IPS-20b (cell line): ENCODE data around the gene CLPTM1.
"Not testable (repeated sequence)": the region's sequence is repeated elsewhere in the genome, so short reads cannot be mapped to it uniquely, and the experiment has no call there.

Experiments used
- H3K27ac ChIP-seq: one replicate; pipeline ENCODE4 v1.5.1; 2013; ENCODE audit warnings: low read length
- H3K27me3 ChIP-seq: 2 replicates; pipeline ENCODE4 v1.6.1; 2013; ENCODE audit warnings: mild to moderate bottlenecking, low read length, inconsistent platforms; ENCODE audit not compliant: insufficient read depth
- H3K36me3 ChIP-seq: 2 replicates; pipeline ENCODE4 v1.6.1; 2013; ENCODE audit warnings: low read depth, mild to moderate bottlenecking, inconsistent platforms, low read length, moderate library complexity; ENCODE audit not compliant: insufficient read depth
- H3K4me1 ChIP-seq: 2 replicates; pipeline ENCODE4 v1.6.1; 2013; ENCODE audit warnings: mild to moderate bottlenecking, control low read depth, inconsistent platforms, low read length, moderate library complexity; ENCODE audit not compliant: insufficient read depth
- H3K4me3 ChIP-seq: 2 replicates; pipeline ENCODE4 v1.5.1; 2013; ENCODE audit warnings: mild to moderate bottlenecking, low read length, inconsistent platforms
- H3K9ac ChIP-seq: 2 replicates; pipeline ENCODE4 v1.6.1; 2013; ENCODE audit warnings: low read depth, mild to moderate bottlenecking, inconsistent platforms, low read length, moderate library complexity
- H3K9me3 ChIP-seq: 2 replicates; pipeline ENCODE4 v1.6.1; 2013; ENCODE audit warnings: mild to moderate bottlenecking, low read depth, low read length, inconsistent platforms; ENCODE audit not compliant: insufficient read depth

The CLPTM1 gene

DNA sequence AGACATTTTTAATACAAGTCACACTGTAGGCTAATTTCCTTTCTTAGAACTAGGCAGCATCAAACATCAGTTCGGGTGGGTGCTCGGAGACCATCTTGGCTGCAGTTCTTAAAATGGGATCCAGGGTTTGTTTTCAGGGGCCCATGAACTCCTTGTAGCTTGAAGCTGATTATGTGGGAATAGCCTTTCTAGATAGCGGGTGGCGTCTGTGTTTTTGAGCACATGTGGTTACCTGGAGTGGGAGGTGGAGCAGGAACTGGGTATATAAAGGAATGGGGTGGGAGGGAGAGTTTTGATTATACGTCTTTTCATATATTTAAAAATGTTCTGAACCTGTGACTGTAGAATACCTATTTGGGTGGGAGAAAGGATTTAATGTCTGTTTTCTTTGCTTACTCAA lies 12.9 kb downstream of the CLPTM1 start:
- H3K4me1 ChIP-seq = no peaks in the 10 kb centered on the region
- H3K36me3 ChIP-seq = peaks cover 38% of the 10 kb centered on the region
- no peaks in the 10 kb centered on the region for H3K9me3 ChIP-seq
- no peaks in the 10 kb centered on the region for H3K27me3 ChIP-seq
- no peak overlapping the region for H3K4me3 ChIP-seq
- no peak overlapping the region for H3K27ac ChIP-seq
- H3K9ac ChIP-seq = no peak overlapping the region

DNA sequence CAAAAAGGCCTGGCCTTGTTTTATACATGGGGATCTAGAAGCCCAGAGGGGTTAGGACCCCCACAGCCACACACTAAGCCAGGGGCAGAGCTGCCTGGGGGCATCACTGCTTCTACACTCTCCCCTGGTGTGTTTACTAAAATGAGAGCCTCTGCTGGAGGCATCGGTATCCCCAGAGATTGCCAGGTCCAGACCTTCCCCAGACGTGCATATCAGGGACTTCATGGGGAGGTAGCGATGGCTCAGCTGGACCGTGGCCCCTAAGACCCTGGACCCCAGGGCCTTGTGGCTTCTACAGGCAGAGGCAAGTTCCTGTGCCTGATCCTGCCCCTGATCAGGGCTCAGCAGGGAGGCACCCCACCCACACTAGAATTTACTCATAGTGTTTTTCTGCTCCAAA lies 13.5 kb downstream of the CLPTM1 start:
- no peaks in the 10 kb centered on the region for H3K4me1 ChIP-seq
- H3K36me3 ChIP-seq = peaks cover 43% of the 10 kb centered on the region
- no peak overlapping the region for H3K27ac ChIP-seq
- H3K27me3 ChIP-seq = no peaks in the 10 kb centered on the region
- H3K9ac ChIP-seq = no peak overlapping the region
- H3K4me3 ChIP-seq = no peak overlapping the region
- H3K9me3 ChIP-seq = no peaks in the 10 kb centered on the region

- H3K9ac ChIP-seq = no peak overlapping the region
- H3K4me3 ChIP-seq = no peak overlapping the region
- peaks cover 45% of the 10 kb centered on the region for H3K36me3 ChIP-seq
- no peaks in the 10 kb centered on the region for H3K27me3 ChIP-seq
- no peak overlapping the region for H3K27ac ChIP-seq
- no peaks in the 10 kb centered on the region for H3K4me1 ChIP-seq
- H3K9me3 ChIP-seq = no peaks in the 10 kb centered on the region
Measured at GRCh38 chr19:44969437-44969836, 14.3 kb downstream of the CLPTM1 start.

DNA sequence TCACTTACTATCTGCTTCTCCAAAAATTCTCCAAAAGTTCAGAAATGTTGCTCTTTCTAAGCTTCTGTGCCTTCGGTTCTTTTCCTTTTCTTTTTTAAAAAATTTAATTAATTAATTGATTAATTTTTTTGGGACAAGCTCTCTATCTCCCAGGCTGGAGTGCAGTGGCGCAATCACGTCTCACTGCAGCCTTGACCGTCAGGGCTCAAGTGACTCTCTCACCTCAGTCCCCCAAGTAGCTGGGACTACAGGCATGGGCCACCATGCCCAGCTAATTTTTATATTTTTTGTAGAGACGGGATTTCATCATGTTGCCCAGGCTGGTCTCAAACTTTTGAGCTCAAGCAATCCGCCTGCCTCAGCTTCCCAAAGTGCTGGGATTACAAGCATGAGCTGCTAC lies 16.3 kb downstream of the CLPTM1 start:
- not testable (repeated sequence) for H3K9ac ChIP-seq, H3K27me3 ChIP-seq, H3K4me1 ChIP-seq, H3K27ac ChIP-seq, H3K9me3 ChIP-seq, H3K4me3 ChIP-seq
- H3K36me3 ChIP-seq = peaks cover 56% of the 10 kb centered on the region

GRCh38 chr19:44972802-44973201 lies 17.6 kb downstream of the CLPTM1 start:
- peaks cover 65% of the 10 kb centered on the region for H3K36me3 ChIP-seq
- H3K27ac ChIP-seq = no peak overlapping the region
- no peak overlapping the region for H3K9ac ChIP-seq
- no peak overlapping the region for H3K4me3 ChIP-seq
- H3K27me3 ChIP-seq = no peaks in the 10 kb centered on the region
- H3K4me1 ChIP-seq = no peaks in the 10 kb centered on the region
- no peaks in the 10 kb centered on the region for H3K9me3 ChIP-seq

GRCh38 chr19:44973982-44974735 lies 19.0 kb downstream of the CLPTM1 start:
- Histone ChIP-seq H3K36me3 (peaks cover 70% of the 10 kb centered on the region), H3K27me3 (no peaks in the 10 kb centered on the region), H3K4me3 (no peak overlapping the region), H3K27ac (no peak overlapping the region), H3K4me1 (no peaks in the 10 kb centered on the region), H3K9ac (no peak overlapping the region), H3K9me3 (no peaks in the 10 kb centered on the region)

DNA sequence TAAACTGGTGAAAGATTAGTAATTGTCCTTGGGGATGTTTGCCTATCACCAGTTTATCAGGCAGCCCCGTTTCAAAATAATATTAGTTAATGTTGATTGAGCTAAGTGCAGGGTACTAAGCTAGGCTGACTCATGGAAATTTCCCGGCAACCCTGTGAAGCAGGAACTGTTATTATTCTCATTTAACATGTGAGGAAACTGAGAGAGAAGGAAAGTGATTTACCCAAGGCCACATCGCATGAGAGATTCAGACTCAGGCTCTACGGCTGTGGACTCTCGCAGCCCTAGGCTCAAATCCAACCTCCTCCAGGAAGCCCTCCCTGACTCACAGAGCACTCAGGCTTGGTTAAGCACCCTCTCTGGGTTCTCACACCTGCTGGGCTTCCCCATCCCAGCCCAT lies 19.7 kb downstream of the CLPTM1 start:
- Histone ChIP-seq H3K4me3 (no peak overlapping the region), H3K27ac (no peak overlapping the region), H3K27me3 (no peaks in the 10 kb centered on the region), H3K9ac (no peak overlapping the region), H3K4me1 (no peaks in the 10 kb centered on the region), H3K36me3 (peaks cover 74% of the 10 kb centered on the region), H3K9me3 (no peaks in the 10 kb centered on the region)

GRCh38 chr19:44975444-44975843 lies 20.3 kb downstream of the CLPTM1 start:
- H3K27ac ChIP-seq = no peak overlapping the region
- no peaks in the 10 kb centered on the region for H3K27me3 ChIP-seq
- no peaks in the 10 kb centered on the region for H3K4me1 ChIP-seq
- H3K36me3 ChIP-seq = peaks cover 73% of the 10 kb centered on the region
- H3K9me3 ChIP-seq = no peaks in the 10 kb centered on the region
- H3K9ac ChIP-seq = no peak overlapping the region
- H3K4me3 ChIP-seq = no peak overlapping the region

- H3K4me1 ChIP-seq = no peaks in the 10 kb centered on the region
- H3K9me3 ChIP-seq = no peaks in the 10 kb centered on the region
- H3K4me3 ChIP-seq = no peak overlapping the region
- no peaks in the 10 kb centered on the region for H3K27me3 ChIP-seq
- H3K27ac ChIP-seq = no peak overlapping the region
- H3K9ac ChIP-seq = no peak overlapping the region
- peaks cover 62% of the 10 kb centered on the region for H3K36me3 ChIP-seq
Measured at GRCh38 chr19:44984005-44984404, 28.8 kb downstream of the CLPTM1 start.

GRCh38 chr19:44985445-44985844 lies 30.3 kb downstream of the CLPTM1 start:
- peaks cover 56% of the 10 kb centered on the region for H3K36me3 ChIP-seq
- H3K27ac ChIP-seq = no peak overlapping the region
- no peak overlapping the region for H3K9ac ChIP-seq
- no peaks in the 10 kb centered on the region for H3K27me3 ChIP-seq
- no peaks in the 10 kb centered on the region for H3K9me3 ChIP-seq
- no peaks in the 10 kb centered on the region for H3K4me1 ChIP-seq
- no peak overlapping the region for H3K4me3 ChIP-seq

DNA sequence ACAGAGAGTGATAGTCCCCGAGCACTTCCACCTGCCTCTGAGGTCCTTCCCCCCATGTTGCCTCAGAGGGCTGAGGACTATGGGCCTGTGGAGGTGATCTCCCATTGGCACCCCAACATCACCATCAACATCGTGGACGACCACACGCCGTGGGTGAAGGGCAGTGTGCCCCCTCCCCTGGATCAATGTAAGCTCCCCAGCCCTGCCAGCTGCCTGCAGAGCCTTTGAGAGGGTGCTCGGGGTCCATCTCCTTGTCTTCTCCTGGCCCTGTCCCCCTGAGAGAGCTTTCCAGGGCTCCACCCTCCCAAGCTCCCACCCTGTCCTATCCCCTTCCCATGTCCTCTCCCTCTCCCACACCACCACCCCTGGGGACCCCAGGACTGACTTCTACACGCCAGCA lies 31.2 kb downstream of the CLPTM1 start:
- H3K9ac ChIP-seq = no peak overlapping the region
- H3K36me3 ChIP-seq = peaks cover 66% of the 10 kb centered on the region
- H3K9me3 ChIP-seq = no peaks in the 10 kb centered on the region
- no peaks in the 10 kb centered on the region for H3K27me3 ChIP-seq
- no peak overlapping the region for H3K27ac ChIP-seq
- no peaks in the 10 kb centered on the region for H3K4me1 ChIP-seq
- H3K4me3 ChIP-seq = no peak overlapping the region

DNA sequence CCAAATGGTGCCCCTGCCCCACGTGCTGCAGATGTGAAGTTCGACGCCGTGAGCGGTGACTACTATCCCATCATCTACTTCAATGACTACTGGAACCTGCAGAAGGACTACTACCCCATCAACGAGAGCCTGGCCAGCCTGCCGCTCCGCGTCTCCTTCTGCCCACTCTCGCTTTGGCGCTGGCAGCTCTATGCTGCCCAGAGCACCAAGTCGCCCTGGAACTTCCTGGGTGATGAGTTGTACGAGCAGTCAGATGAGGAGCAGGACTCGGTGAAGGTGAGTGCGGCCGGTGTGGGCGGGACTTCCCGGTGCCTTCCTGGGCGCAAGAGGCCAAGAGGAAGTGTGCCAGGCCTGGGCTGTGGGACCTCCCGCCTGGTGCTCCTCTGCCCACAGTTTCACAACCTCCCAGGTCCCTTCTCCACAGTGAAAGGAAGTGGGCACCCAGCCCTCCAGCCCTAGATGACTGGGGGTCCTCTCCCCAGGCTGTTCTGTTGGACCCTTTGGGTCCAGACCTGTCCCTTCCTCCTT lies 32.0 kb downstream of the CLPTM1 start:
- no peaks in the 10 kb centered on the region for H3K9me3 ChIP-seq
- no peak overlapping the region for H3K4me3 ChIP-seq
- no peak overlapping the region for H3K9ac ChIP-seq
- no peaks in the 10 kb centered on the region for H3K4me1 ChIP-seq
- H3K27me3 ChIP-seq = no peaks in the 10 kb centered on the region
- H3K27ac ChIP-seq = no peak overlapping the region
- H3K36me3 ChIP-seq = peaks cover 67% of the 10 kb centered on the region
